ENCODE measurements around the gene CD300E.
"Not testable (repeated sequence)": the region's sequence is repeated elsewhere in the genome, so short reads cannot be mapped to it uniquely, and the experiment has no call there.

The CD300E gene

DNA sequence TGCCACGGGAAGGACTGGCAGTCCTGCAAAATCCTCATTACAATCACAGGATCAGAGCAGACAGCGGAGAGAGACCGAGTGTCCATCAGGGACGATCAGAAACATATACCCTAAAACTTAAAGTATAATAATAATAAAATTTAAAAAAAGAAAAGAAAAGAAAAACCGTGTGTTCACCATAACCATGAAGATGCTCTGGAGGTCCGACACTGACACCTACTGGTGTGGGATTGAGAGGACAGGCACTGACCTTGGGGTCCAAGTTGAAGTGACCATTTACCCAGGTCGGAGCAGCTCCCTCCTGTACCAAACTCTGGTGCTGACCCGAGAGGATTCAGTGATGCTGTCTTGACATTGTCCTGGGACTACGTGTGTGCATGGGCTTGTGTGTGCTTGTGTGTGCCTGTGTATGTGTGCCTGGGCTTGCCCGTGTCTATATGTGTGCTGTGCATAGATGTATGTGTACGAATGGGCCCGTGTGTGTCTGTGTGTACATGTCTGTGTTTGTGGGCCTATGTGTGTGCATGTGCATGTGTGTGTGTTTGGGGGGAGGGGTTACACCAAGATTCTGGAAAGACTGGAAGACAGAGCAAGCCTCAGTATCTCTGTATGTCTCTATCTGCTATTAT lies 21.5 kb downstream of the CD300E start:
- intact Hi-C loops (cut with DNase I) = no loop called here
- DNase-seq = peak in 2 of 10 donors; percentile 28 to 65

- intact Hi-C loops (cut with DNase I) = no loop called here
- peak in 1 of 10 donors; percentile 34 for DNase-seq
Measured at GRCh38 chr17:74599448-74599939, 24.0 kb downstream of the CD300E start.

- intact Hi-C loops (cut with DNase I) = no loop called here
- no peak for DNase-seq
Measured at GRCh38 chr17:74599023-74599399, 24.5 kb downstream of the CD300E start.

DNA sequence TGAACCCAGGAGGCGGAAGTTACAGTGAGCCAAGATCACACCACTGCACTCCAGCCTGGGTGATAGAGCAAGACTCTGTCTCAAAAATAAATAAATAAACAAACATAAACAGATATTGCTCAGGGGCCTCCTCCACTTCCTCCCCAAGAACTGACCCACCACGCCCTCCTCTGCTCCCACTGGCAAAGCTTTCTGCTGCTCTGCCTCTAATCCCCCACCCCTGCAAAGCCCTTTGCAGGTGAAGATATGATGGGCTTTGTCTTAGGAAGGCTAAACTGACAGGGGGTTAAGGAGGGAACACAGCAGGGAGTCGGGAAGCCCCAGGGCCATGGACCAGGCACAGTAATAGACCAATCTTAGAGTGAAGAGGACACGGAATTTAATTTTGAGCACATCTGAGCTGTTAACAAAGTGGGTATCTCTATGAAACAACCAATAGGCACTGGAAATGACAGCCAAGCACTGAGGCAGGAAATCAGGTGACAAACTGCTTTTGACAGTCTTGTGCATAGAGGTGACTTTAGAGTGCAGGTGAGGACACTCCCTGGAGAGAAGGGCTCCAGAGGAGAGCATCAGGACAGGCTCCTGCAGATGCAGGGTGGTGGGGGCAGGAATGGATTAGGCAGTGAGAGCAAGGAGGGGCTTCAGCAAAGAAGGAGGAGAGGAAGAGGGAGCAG lies 25.1 kb downstream of the CD300E start:
- DNase-seq = no peak
- intact Hi-C loops (cut with DNase I) = no loop called here

- DNase-seq = no peak
- intact Hi-C loops (cut with DNase I) = no loop called here
Measured at GRCh38 chr17:74597069-74597790, 26.3 kb downstream of the CD300E start.

GRCh38 chr17:74595037-74595750 lies 28.3 kb downstream of the CD300E start:
- intact Hi-C loops (cut with DNase I) = no loop called here
- DNase-seq = no peak

- intact Hi-C loops (cut with DNase I) = no loop called here
- no peak for DNase-seq
Measured at GRCh38 chr17:74592087-74592990, 31.2 kb downstream of the CD300E start, which contains the start of gene CD300LD. Gene CD300LD (minus strand): TSS chr17:74592283. CDS start chr17:74592202, 81 bp downstream.

DNA sequence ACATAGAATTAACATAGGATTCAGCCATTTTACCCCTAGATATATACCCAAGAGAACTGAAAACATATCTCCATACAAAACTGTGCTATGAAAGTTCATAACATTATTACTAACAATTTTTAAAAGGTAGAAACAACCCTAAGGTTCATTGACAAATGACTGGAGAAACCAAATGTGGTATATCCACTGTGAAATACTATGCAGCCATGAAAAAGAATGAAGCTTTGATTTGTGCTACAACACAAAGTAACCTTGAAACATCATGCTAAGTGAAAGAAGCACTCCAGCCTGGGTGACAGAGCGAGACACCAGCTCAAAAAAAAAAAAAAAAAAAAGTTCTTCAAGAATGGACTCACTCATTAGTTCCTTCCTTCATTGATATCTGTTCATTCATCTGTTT lies 32.0 kb downstream of the CD300E start:
- no peak for DNase-seq
- intact Hi-C loops (cut with DNase I) = no loop called here

DNA sequence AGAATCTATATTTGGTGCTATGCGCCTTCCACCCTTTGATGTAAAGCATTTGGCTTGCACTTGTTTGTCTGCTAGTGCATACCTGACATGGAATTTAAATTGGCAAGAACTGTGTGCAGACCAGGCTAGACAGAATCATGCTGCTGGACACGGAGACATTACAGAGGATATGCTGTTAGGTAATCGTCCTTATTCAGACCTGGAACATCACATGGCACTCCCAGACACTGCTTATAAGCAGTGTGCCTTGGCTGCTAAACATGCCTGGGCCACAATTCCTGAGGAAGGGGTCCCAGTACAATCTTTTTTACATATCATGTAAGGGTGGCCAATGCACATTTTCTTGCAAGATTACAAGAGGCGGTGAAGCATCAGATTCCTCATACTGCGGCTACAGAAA lies 37.8 kb downstream of the CD300E start:
- no peak for DNase-seq
- intact Hi-C loops (cut with DNase I) = no loop called here

DNA sequence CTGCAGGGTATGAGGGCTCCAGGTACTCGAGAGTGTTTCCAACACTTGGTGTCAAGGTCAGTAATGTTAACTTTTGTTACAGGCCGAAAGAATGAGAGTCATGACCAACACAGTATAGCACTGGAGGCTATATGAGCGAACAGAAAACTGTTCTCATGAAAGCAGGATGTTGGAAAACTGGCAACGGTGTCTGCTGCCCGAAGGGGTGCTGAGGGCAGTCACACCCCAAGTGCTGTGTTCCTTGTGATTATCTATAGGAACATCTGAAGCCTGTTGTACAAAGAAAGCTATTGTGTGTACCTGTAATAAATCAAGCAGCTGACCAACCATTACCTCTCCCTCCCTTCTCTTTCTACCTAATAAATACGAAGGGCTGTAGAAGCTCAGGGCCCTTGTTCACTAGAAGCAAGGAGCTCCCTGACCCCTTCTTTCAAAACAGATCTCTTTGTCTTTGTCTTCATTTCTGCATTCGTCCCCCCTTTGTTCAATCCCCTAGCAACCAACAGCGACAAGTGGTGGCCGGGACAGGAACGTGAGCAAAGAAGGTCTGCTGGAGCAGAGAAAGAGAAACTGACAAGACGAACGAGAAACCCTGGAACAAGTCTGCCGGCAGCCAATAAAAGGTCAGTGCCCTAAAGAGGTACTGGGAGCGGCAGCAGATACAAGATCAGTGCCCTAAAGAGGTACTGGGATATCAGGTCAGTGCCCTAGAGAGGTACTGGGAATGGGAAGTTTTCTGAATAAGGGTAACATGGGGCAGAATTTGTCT lies 39.1 kb downstream of the CD300E start:
- no peak for DNase-seq
- intact Hi-C loops (cut with DNase I) = no loop called here

DNA sequence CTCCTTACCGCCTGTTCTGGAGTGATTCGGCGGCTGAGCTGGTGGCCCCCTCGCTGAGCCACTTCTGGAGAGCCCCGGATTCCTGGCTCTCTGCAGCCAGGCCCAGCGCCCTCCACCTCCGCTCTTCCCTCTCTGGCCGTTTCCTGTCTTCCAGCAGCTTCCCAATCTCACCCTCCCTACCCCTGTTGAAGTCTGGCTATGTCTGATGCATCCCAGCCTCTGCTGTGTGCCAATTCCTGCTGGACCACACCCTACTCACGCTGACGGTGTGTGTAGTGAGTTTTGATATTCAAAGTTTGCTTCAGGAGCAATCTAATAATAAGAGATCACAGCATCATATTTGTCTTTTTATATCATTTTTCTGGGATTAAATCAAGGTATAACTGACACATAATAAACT lies 40.9 kb downstream of the CD300E start:
- intact Hi-C loops (cut with DNase I) = no loop called here
- DNase-seq = no peak

- intact Hi-C loops (cut with DNase I) = no loop called here
- DNase-seq = no peak
Measured at GRCh38 chr17:74579900-74580299, 43.6 kb downstream of the CD300E start.

DNA sequence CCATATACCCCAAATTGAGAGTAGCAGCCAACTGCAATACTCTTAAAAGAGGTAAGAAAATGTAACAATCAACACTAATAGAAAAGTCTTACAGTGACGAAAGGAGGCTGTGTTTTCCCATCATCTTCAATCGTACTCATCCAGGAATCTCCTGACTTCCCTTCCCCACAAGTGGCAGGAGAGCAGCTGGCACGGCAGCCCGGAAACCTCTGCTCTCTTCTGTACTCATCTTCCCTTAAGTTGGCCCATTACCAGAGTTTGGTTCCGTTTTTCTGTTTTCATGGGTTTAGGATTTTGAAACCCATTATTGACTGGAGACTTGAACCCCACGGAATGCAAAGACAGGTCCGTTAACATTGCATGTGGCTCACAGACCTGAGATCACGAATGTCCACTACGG lies 44.6 kb downstream of the CD300E start:
- no peak for DNase-seq
- intact Hi-C loops (cut with DNase I) = no loop called here

GRCh38 chr17:74574489-74575142 lies 48.9 kb downstream of the CD300E start:
- intact Hi-C loops (cut with DNase I) = no loop called here
- DNase-seq = no peak

DNA sequence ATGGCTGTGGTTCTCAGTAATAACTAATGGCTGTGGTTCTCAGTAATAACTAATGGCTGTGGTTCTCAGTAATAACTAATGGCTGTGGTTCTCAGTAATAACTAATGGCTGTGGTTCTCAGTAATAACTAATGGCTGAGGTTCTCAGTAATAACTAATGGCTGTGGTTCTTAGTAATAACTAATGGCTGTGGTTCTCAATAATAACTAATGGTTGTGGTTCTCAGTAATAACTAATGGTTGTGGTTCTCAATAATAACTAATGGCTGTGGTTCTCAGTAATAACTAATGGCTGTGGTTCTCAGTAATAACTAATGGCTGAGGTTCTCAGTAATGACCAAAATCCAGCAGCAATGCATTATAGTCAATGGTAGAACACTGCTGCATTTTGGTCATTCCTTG lies 49.9 kb downstream of the CD300E start:
- DNase-seq; intact Hi-C loops (cut with DNase I): not testable (repeated sequence)

DNA sequence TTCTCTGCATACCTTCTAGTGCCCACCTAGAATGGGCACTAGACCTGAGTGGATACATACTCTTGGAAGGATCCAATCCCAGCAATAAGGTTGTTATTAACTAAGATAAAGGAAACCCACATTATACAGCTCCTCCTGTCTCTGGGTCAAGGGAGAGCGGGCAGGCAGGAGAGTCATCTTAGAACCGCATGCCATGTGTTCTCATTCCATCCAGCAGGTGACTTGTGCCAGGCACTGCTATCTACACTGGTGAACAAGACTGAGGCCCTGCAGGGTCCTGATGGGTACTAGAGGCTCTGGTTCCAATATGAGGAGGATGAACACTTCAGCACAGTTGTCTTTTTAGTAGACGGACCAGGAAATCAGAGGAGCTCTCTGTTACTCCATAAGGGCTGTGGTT lies 50.4 kb downstream of the CD300E start:
- intact Hi-C loops (cut with DNase I) = no loop called here
- no peak for DNase-seq

DNA sequence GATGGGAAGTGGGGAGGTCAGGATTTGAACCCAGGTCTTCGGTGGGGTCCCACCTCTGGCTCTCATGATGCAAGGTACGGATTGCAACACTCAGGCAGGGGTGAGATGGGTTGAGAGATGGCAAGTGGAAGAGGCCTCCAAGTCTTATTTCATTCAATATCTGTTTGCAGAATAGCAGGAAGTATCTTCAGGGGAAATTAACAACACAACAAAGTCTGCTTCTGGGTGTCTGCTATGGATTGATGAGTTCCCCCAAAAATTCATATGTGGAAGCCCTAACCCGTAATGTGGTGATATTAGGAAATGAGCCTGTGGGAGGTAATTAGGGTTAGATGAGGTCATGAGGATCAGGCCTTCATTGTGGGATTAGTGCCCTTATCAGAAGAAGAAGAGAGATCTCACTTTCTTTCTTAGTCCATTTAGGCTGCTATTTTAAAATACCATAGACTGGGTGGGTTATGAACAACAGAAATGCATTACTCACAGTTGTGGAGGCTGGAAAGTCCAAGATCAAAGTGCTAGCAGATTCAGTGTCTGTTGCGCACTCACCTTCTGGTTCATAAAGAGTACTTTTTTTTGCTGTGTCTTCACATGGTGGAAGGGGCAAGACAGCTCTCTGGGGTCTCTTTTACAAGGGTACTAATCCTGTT lies 51.8 kb downstream of the CD300E start:
- DNase-seq = no peak
- intact Hi-C loops (cut with DNase I) = no loop called here

Data from posterior cingulate gyrus (tissue), 11 donors.